H1 (cell line): Measurements from ENCODE around the gene FAM53A. TPM values are rescaled to one million over a fixed set of nuclear protein-coding genes. Genes with fewer than 3 reads are reported as not detected.

ENCODE experiments used
- CTCF ChIA-PET: fragments of 300-600 bp; sonication (Branson Sonifier 250); formaldehyde crosslinking; loops from one replicate; lab custom pipeline; 2021; ENCODE audit not compliant: partially characterized antibody; lab: Charles Lee
- POLR2A ChIA-PET: fragments of 300-600 bp; sonication (Branson Sonifier 250); formaldehyde crosslinking; loops from one replicate; lab custom pipeline; 2021; ENCODE audit warnings: inconsistent platforms; ENCODE audit not compliant: partially characterized antibody; lab: Charles Lee
- DNase-seq, 2 experiments: peaks; one replicate each; pipeline versions ENCODE4 v3.0.0 to v3.0.0-alpha.2; 2010 to 2022; ENCODE audit warnings: low spot score in 2 of 2, low read depth in 1 of 2, mixed read lengths in 1 of 2
- FAIRE-seq: peaks from 2 replicates; lab custom pipeline; 2011; peaks lifted over from hg19 to GRCh38; lab: Jason Lieb, UNC
- H2AFZ ChIP-seq: 2 replicates; pipeline ENCODE4 v1.8.1; 2012; ENCODE audit warnings: low read length, inconsistent platforms
- H2AK5ac ChIP-seq: 2 replicates; pipeline ENCODE4 v1.6.1; 2013; ENCODE audit warnings: low read depth, low read length
- H2BK120ac ChIP-seq: replicated peaks from 2 replicates; pipeline ENCODE3; 2013; ENCODE audit warnings: low read depth, low read length, inconsistent platforms
- H2BK12ac ChIP-seq: 2 replicates; pipeline ENCODE4 v1.6.1; 2013; ENCODE audit warnings: low read depth, low read length
- H2BK15ac ChIP-seq: 2 replicates; pipeline ENCODE4 v1.6.1; 2013; ENCODE audit warnings: low read length
- H2BK20ac ChIP-seq: 2 replicates; pipeline ENCODE4 v1.6.1; 2013; ENCODE audit warnings: low read length
- H2BK5ac ChIP-seq: 2 replicates; pipeline ENCODE4 v1.6.1; 2013; ENCODE audit warnings: low read depth, low read length
- H3K14ac ChIP-seq: 2 replicates; pipeline ENCODE4 v1.6.1; 2013; ENCODE audit warnings: inconsistent platforms; ENCODE audit not compliant: insufficient read length
- H3K18ac ChIP-seq: 2 replicates; pipeline ENCODE4 v1.6.1; 2013; ENCODE audit warnings: low read length; ENCODE audit errors: extremely low read depth
- H3K23ac ChIP-seq: 2 replicates; pipeline ENCODE4 v1.6.1; 2013; ENCODE audit warnings: inconsistent platforms; ENCODE audit not compliant: insufficient read length
- H3K23me2 ChIP-seq: 2 replicates; pipeline ENCODE4 v1.6.1; 2013; ENCODE audit warnings: low read depth, low read length
- H3K27ac ChIP-seq: 2 replicates; pipeline ENCODE4 v1.6.1; 2011; ENCODE audit warnings: low read depth, low read length, inconsistent platforms
- H3K27me3 ChIP-seq, 4 experiments: replicated peaks in 1 of 4; 1 replicate in 1 of 4; 2 replicates in 3 of 4; pipeline versions ENCODE4 v1.6.1 to v1.8.1; 2011 to 2013; ENCODE audit warnings: low read length in 3 of 4, mild to moderate bottlenecking in 3 of 4, inconsistent platforms in 2 of 4, mixed read lengths in 2 of 4, moderate library complexity in 1 of 4; ENCODE audit not compliant: control insufficient read depth in 3 of 4, insufficient read depth in 3 of 4; ENCODE audit errors: extremely low read depth in 1 of 4
- H3K36me3 ChIP-seq, 4 experiments: 2 replicates each; pipeline versions ENCODE4 v1.6.1 to v1.8.1; 2011 to 2013; ENCODE audit warnings: mild to moderate bottlenecking in 4 of 4, low read length in 3 of 4, moderate library complexity in 2 of 4, control low read depth in 1 of 4, inconsistent platforms in 1 of 4; ENCODE audit not compliant: insufficient read depth in 4 of 4, control insufficient read depth in 2 of 4
- H3K4ac ChIP-seq: replicated peaks from 2 replicates; pipeline ENCODE3; 2013; ENCODE audit warnings: low read length, low read depth, mixed read lengths, inconsistent platforms; ENCODE audit not compliant: insufficient read length
- H3K4me1 ChIP-seq, 4 experiments: replicated peaks in 1 of 4; 1 replicate in 1 of 4; 2 replicates in 3 of 4; pipeline versions ENCODE4 v1.6.1 to v1.8.1; 2011 to 2013; ENCODE audit warnings: low read length in 3 of 4, inconsistent platforms in 2 of 4, mixed read lengths in 1 of 4; ENCODE audit not compliant: insufficient read depth in 4 of 4, control insufficient read depth in 3 of 4
- H3K4me2 ChIP-seq, 2 experiments: 2 replicates each; pipeline versions ENCODE4 v1.6.1 to v1.8.1; 2011 to 2013; ENCODE audit warnings: low read depth in 2 of 2, low read length in 2 of 2, control low read depth in 1 of 2, inconsistent platforms in 1 of 2, mild to moderate bottlenecking in 1 of 2; ENCODE audit not compliant: insufficient read depth in 1 of 2
- H3K4me3 ChIP-seq, 4 experiments: fragments of 200-600, 300-600 bp in 1 of 4; sonication (generic), shearing (Covaris generic), sonication (Bioruptor Twin) in 1 of 4; 2 replicates each; pipeline versions ENCODE4 v1.5.1 to v1.8.1; 2011 to 2016; ENCODE audit warnings: low read length in 4 of 4, low read depth in 3 of 4, control low read depth in 2 of 4, inconsistent platforms in 2 of 4, mild to moderate bottlenecking in 2 of 4, mixed read lengths in 1 of 4, moderate library complexity in 1 of 4; ENCODE audit not compliant: insufficient read depth in 2 of 4; ENCODE audit errors: extremely low read depth in 1 of 4
- H3K56ac ChIP-seq: replicated peaks from 2 replicates; pipeline ENCODE3; 2013; ENCODE audit warnings: low read depth, mild to moderate bottlenecking, mixed read lengths, low read length, inconsistent platforms; ENCODE audit not compliant: insufficient read length
- H3K79me1 ChIP-seq: 2 replicates; pipeline ENCODE4 v1.6.1; 2013; ENCODE audit warnings: low read depth, low read length, control low read depth
- H3K79me2 ChIP-seq, 2 experiments: 2 replicates each; pipeline versions ENCODE4 v1.6.1 to v1.8.1; 2012 to 2013; ENCODE audit warnings: low read length in 2 of 2, mild to moderate bottlenecking in 2 of 2, inconsistent platforms in 1 of 2; ENCODE audit not compliant: insufficient read depth in 2 of 2, control insufficient read depth in 1 of 2
- H3K9ac ChIP-seq, 4 experiments: replicated peaks in 1 of 4; 1 replicate in 1 of 4; 2 replicates in 3 of 4; pipeline versions ENCODE4 v1.6.1 to v1.8.1; 2011 to 2013; ENCODE audit warnings: low read depth in 3 of 4, low read length in 3 of 4, control low read depth in 2 of 4, mild to moderate bottlenecking in 2 of 4, moderate library complexity in 2 of 4, inconsistent platforms in 1 of 4; ENCODE audit errors: extremely low read depth in 1 of 4
- H3K9me3 ChIP-seq, 2 experiments: 2 replicates each; pipeline versions ENCODE4 v1.6.1 to v1.8.1; 2012 to 2013; ENCODE audit warnings: mild to moderate bottlenecking in 2 of 2, moderate library complexity in 2 of 2, control low read depth in 1 of 2, inconsistent platforms in 1 of 2, low read depth in 1 of 2, low read length in 1 of 2, mixed read lengths in 1 of 2; ENCODE audit not compliant: insufficient read depth in 2 of 2
- H4K20me1 ChIP-seq, 2 experiments: replicated peaks in 1 of 2; 2 replicates each; pipeline versions ENCODE3 to v1.8.1; 2011 to 2013; ENCODE audit warnings: inconsistent platforms in 2 of 2, low read length in 2 of 2, mild to moderate bottlenecking in 1 of 2; ENCODE audit not compliant: insufficient read depth in 2 of 2, control insufficient read depth in 1 of 2
- H4K5ac ChIP-seq: 2 replicates; pipeline ENCODE4 v1.6.1; 2013; ENCODE audit warnings: low read length, low read depth, mixed read lengths, inconsistent platforms; ENCODE audit not compliant: insufficient read length
- H4K8ac ChIP-seq: 2 replicates; pipeline ENCODE4 v1.8.0; 2013; ENCODE audit warnings: mild to moderate bottlenecking, moderate library complexity, low read length, inconsistent platforms; ENCODE audit not compliant: insufficient read depth; ENCODE audit errors: extremely low read depth
- H4K91ac ChIP-seq: replicated peaks from 2 replicates; pipeline ENCODE3; 2013; ENCODE audit warnings: low read length, mixed read lengths, inconsistent platforms; ENCODE audit not compliant: insufficient read length
- WGBS, 2 experiments: shearing (Covaris generic) in 1 of 2; methylation state at CpG; one replicate each; pipeline versions ENCODE4 v1.1.6 to v1.1.7; 2013 to 2015; ENCODE audit warnings: low lambda C conversion rate in 2 of 2, mixed read lengths in 2 of 2, inconsistent platforms in 1 of 2, low coverage in 1 of 2, missing lambda C conversion rate in 1 of 2; ENCODE audit not compliant: insufficient replicate concordance in 2 of 2, insufficient coverage in 1 of 2, insufficient read length in 1 of 2; ENCODE audit errors: extremely low coverage in 1 of 2, missing lambda C conversion rate in 1 of 2; 5-methylcytosine and 5-hydroxymethylcytosine counted together
- polyA plus RNA-seq, 7 experiments: library from polyadenylated mRNA; depleted of rRNA in 3 of 7; stranded (reverse) in 5 of 7; unstranded in 2 of 7; fragments of >200 nt in 5 of 7; fragments of 200-250 nt in 2 of 7; gene quantifications; 1 replicate in 5 of 7; 2 replicates in 1 of 7; 4 replicates in 1 of 7; pipeline versions ENCODE4 v1.2.1 to v1.2.3, GENCODE V29; 2011 to 2013; ENCODE audit warnings: missing spikeins in 2 of 7, mixed read lengths in 2 of 7
- total RNA-seq: library from RNA; stranded (reverse); fragmentation: NEBNext Ultra II Directional; extraction: Animal tissue kit (Norgen Biotek cat#: 25700); gene quantifications from 2 replicates; pipeline ENCODE4 v1.2.1, GENCODE V29; 2021

The FAM53A gene
- total and polyA plus RNA-seq, 2 of the 8 experiments (the other 6 are each of a cell fraction or from before 2014, with no cell fraction given) = 1.9 to 2.0 TPM

- no peak overlapping the region for H3K18ac ChIP-seq
- H3K4me1 ChIP-seq = peaks cover 0 to 7% (median 3%) of the 10 kb centered on the region in 4 experiments; a peak in 4 of 7 replicates
- no peak overlapping the region for H4K8ac ChIP-seq
- H2BK20ac ChIP-seq = no peak overlapping the region
- H2BK5ac ChIP-seq = peak overlapping the region; percentile 87; the same call in 1 of the 2 replicates
- H3K4ac ChIP-seq = no peak overlapping the region
- no peak overlapping the region for H3K9ac ChIP-seq
- H3K4me3 ChIP-seq = no peak overlapping the region
- no peak overlapping the region for H4K91ac ChIP-seq
- no peak overlapping the region for H3K4me2 ChIP-seq
- H3K79me1 ChIP-seq = no peaks in the 10 kb centered on the region
- 0 out of 2 replicates have a peak overlapping the region, but pooled peaks have one; percentile 13 for H2AK5ac ChIP-seq
- H2AFZ ChIP-seq = no peak overlapping the region
- 92% methylated on average over 48 of the region's 48 CpGs; no CpG with 5 or more reads in 1 of the 2 experiments for WGBS, 2 experiments
- no peak overlapping the region for H3K14ac ChIP-seq
- H3K36me3 ChIP-seq = no peaks in the 10 kb centered on the region
- H3K79me2 ChIP-seq = no peaks in the 10 kb centered on the region
- H3K9me3 ChIP-seq = no peaks in the 10 kb centered on the region
- DNase-seq (no peak), FAIRE-seq (no peak)
- H3K23me2 ChIP-seq = no peaks in the 10 kb centered on the region
- POLR2A ChIA-PET = interaction anchor here (1.7 kb wide), 1 partner anchor 77 kb away, joined by 4 read pairs; the partner anchor contains the start of genes TACC3 and TMEM129
- no peak overlapping the region for H3K27ac ChIP-seq
- H2BK15ac ChIP-seq = no peak overlapping the region; the same call in 1 of the 2 replicates
- no peak overlapping the region for H3K56ac ChIP-seq
- CTCF ChIA-PET = interaction anchor here (1.0 to 4.6 kb wide), 9 partner anchors 10 to 85 kb away, joined by 3 to 23 read pairs (median 3); no protein-coding TSS in a partner anchor
- no peaks in the 10 kb centered on the region for H4K20me1 ChIP-seq
- no peak overlapping the region for H2BK120ac ChIP-seq
- H3K27me3 ChIP-seq = no peaks in the 10 kb centered on the region
- no peak overlapping the region for H4K5ac ChIP-seq
- H2BK12ac ChIP-seq = no peak overlapping the region; the same call in 1 of the 2 replicates
- no peak overlapping the region for H3K23ac ChIP-seq
These were observed 40.0 kb downstream of the FAM53A start for GRCh38 chr4:1643971-1644735.
